Measurements from ENCODE around the gene MRPS14. TPM values are rescaled to one million over a fixed set of nuclear protein-coding genes. Genes with fewer than 3 reads are reported as not detected.

Gene MRPS14
- polyA plus RNA-seq, 1 of the 3 experiments (the other 2 are of a cell fraction): 18.2 TPM

DNA sequence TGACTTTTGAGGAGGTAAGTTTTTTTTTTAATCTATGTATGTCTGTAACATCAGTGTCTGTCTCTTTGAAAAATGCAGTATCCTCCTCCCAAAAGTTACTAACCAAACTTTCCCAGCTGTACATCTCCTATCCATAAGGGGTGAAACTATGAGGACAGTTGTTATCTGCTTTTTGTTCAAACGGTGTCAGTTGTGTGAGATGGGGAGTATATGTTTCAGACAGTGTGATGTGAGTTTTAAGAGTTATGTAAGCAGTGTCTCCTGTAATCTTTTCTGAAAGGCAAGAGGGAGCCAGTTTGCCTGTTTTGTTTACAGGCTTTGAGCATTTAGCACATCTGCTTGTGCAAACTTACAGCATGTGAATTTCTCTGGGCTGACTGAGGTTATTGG is 58.3 kb downstream of the MRPS14 start:
- H3K79me2 ChIP-seq (ENCODE audit: insufficient read depth): no peaks in the 10 kb centered on the region
- CTCF ChIA-PET: interaction anchor here (3.1 kb wide), 1 partner anchor 18 kb away, joined by 13 read pairs; no protein-coding TSS in a partner anchor
- no peak overlapping the region for H3K27ac ChIP-seq (ENCODE audit: low read depth in 2 of 2, low read length in 1 of 2)
- H3K4me1 ChIP-seq (ENCODE audit: control insufficient read depth in 1 of 2, insufficient read depth in 2 of 2, low read depth in 1 of 2, low read length in 1 of 2): peaks cover 0 to 2% of the 10 kb centered on the region in 2 experiments; a peak in 2 of 4 replicates
- H3K27me3 ChIP-seq (ENCODE audit: insufficient read depth): no peaks in the 10 kb centered on the region
- no peaks in the 10 kb centered on the region for H4K20me1 ChIP-seq (ENCODE audit: insufficient read depth)
- H2AFZ ChIP-seq (ENCODE audit: low read depth): no peak overlapping the region
- 75% methylated on average over 1 of the region's 1 CpG for WGBS (ENCODE audit: low lambda C conversion rate)
- H3F3A ChIP-seq (replicated peaks; ENCODE audit: insufficient read depth): no peaks in the 10 kb centered on the region
- no peak overlapping the region for H3K9ac ChIP-seq
- DNase-seq: no peak
- no peaks in the 10 kb centered on the region for H3K9me3 ChIP-seq
- POLR2A ChIA-PET: no interaction called here
- no peaks in the 10 kb centered on the region for H3K36me3 ChIP-seq (replicated peaks in 1 of 2; ENCODE audit: control insufficient read depth in 1 of 2, insufficient read depth in 2 of 2, low read length in 1 of 2)
- H3K4me2 ChIP-seq: no peak overlapping the region
- H3K4me3 ChIP-seq (ENCODE audit: low read depth in 2 of 2, low read length in 1 of 2): no peak overlapping the region
- TF ChIP-seq NRF1 (IDR thresholded peaks at IDR 0.05; ENCODE audit: low read depth, low read length): no peak
- no peak for TF ChIP-seq TAF1 (IDR thresholded peaks at IDR 0.05; ENCODE audit: borderline replicate concordance, low read depth, low read length)
- no peak for TF ChIP-seq GABPA (IDR thresholded peaks at IDR 0.05; ENCODE audit: low read depth)
- TF ChIP-seq, protein P1, sequence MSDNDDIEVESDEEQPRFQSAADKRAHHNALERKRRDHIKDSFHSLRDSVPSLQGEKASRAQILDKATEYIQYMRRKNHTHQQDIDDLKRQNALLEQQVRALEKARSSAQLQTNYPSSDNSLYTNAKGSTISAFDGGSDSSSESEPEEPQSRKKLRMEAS (IDR thresholded peaks at IDR 0.05; ENCODE audit: low read depth): no peak
- no peak for TF ChIP-seq TEAD4 (IDR thresholded peaks at IDR 0.05; ENCODE audit: borderline replicate concordance, insufficient read depth)
- no peak for TF ChIP-seq RXRA (IDR thresholded peaks at IDR 0.05; ENCODE audit: borderline replicate concordance, low read depth)
- no peak for TF ChIP-seq RFX5 (IDR thresholded peaks at IDR 0.05; ENCODE audit: low read length)
- no peak for TF ChIP-seq FOXM1 (IDR thresholded peaks at IDR 0.05; ENCODE audit: low read depth)
- no peak for TF ChIP-seq CHD2 (IDR thresholded peaks at IDR 0.05; ENCODE audit: low read length, partially characterized antibody)
- TF ChIP-seq, protein P2, sequence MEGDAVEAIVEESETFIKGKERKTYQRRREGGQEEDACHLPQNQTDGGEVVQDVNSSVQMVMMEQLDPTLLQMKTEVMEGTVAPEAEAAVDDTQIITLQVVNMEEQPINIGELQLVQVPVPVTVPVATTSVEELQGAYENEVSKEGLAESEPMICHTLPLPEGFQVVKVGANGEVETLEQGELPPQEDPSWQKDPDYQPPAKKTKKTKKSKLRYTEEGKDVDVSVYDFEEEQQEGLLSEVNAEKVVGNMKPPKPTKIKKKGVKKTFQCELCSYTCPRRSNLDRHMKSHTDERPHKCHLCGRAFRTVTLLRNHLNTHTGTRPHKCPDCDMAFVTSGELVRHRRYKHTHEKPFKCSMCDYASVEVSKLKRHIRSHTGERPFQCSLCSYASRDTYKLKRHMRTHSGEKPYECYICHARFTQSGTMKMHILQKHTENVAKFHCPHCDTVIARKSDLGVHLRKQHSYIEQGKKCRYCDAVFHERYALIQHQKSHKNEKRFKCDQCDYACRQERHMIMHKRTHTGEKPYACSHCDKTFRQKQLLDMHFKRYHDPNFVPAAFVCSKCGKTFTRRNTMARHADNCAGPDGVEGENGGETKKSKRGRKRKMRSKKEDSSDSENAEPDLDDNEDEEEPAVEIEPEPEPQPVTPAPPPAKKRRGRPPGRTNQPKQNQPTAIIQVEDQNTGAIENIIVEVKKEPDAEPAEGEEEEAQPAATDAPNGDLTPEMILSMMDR (IDR thresholded peaks at IDR 0.05): no peak
- TF ChIP-seq, protein P3, sequence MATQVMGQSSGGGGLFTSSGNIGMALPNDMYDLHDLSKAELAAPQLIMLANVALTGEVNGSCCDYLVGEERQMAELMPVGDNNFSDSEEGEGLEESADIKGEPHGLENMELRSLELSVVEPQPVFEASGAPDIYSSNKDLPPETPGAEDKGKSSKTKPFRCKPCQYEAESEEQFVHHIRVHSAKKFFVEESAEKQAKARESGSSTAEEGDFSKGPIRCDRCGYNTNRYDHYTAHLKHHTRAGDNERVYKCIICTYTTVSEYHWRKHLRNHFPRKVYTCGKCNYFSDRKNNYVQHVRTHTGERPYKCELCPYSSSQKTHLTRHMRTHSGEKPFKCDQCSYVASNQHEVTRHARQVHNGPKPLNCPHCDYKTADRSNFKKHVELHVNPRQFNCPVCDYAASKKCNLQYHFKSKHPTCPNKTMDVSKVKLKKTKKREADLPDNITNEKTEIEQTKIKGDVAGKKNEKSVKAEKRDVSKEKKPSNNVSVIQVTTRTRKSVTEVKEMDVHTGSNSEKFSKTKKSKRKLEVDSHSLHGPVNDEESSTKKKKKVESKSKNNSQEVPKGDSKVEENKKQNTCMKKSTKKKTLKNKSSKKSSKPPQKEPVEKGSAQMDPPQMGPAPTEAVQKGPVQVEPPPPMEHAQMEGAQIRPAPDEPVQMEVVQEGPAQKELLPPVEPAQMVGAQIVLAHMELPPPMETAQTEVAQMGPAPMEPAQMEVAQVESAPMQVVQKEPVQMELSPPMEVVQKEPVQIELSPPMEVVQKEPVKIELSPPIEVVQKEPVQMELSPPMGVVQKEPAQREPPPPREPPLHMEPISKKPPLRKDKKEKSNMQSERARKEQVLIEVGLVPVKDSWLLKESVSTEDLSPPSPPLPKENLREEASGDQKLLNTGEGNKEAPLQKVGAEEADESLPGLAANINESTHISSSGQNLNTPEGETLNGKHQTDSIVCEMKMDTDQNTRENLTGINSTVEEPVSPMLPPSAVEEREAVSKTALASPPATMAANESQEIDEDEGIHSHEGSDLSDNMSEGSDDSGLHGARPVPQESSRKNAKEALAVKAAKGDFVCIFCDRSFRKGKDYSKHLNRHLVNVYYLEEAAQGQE (IDR thresholded peaks at IDR 0.05; ENCODE audit: low read depth, low read length): no peak
- no peak for TF ChIP-seq GATA2 (CRISPR knock-in tag; IDR thresholded peaks at IDR 0.05)
- TF ChIP-seq, protein P4, sequence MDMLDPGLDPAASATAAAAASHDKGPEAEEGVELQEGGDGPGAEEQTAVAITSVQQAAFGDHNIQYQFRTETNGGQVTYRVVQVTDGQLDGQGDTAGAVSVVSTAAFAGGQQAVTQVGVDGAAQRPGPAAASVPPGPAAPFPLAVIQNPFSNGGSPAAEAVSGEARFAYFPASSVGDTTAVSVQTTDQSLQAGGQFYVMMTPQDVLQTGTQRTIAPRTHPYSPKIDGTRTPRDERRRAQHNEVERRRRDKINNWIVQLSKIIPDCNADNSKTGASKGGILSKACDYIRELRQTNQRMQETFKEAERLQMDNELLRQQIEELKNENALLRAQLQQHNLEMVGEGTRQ (IDR thresholded peaks at IDR 0.05; ENCODE audit: borderline replicate concordance, low read depth, low read length): no peak
- no peak for TF ChIP-seq FOXJ3 (CRISPR knock-in tag; IDR thresholded peaks at IDR 0.05)
- TF ChIP-seq YY1 (IDR thresholded peaks at IDR 0.05; ENCODE audit: low read depth): no peak
- no peaks in the 10 kb centered on the region for H3K9me2 ChIP-seq
